ENCODE measurements around the gene GFRA1. TPM values are rescaled to one million over a fixed set of nuclear protein-coding genes. Genes with fewer than 3 reads are reported as not detected.

GFRA1 gene
- total and polyA plus RNA-seq, 2 of the 8 experiments (the other 6 are each of a cell fraction or from before 2014, with no cell fraction given): 1.1 to 2.0 TPM

GRCh38 chr10:116026725-116027124, 246.3 kb downstream of the GFRA1 start:
- no peaks in the 10 kb centered on the region for H3K79me1 ChIP-seq (ENCODE audit: low read depth, low read length)
- no peak overlapping the region for H2BK20ac ChIP-seq (ENCODE audit: low read length)
- no peak overlapping the region for H3K14ac ChIP-seq (ENCODE audit: insufficient read length)
- H3K4ac ChIP-seq (replicated peaks; ENCODE audit: insufficient read length, low read depth, low read length): no peak overlapping the region
- H2BK12ac ChIP-seq (ENCODE audit: low read depth, low read length): no peak overlapping the region
- H4K20me1 ChIP-seq (replicated peaks in 1 of 2; ENCODE audit: control insufficient read depth in 1 of 2, insufficient read depth in 2 of 2, low read length in 2 of 2): no peaks in the 10 kb centered on the region
- no peak overlapping the region for H4K8ac ChIP-seq (ENCODE audit: extremely low read depth, insufficient read depth, low read length)
- H2AFZ ChIP-seq (ENCODE audit: low read length): no peak overlapping the region
- no peak overlapping the region for H3K23ac ChIP-seq (ENCODE audit: insufficient read length)
- H3K36me3 ChIP-seq (ENCODE audit: control insufficient read depth in 2 of 4, insufficient read depth in 4 of 4, low read length in 3 of 4): no peaks in the 10 kb centered on the region
- no peak overlapping the region for H2AK5ac ChIP-seq (ENCODE audit: low read depth, low read length)
- H3K27me3 ChIP-seq (replicated peaks in 1 of 4; ENCODE audit: control insufficient read depth in 3 of 4, extremely low read depth in 1 of 4, insufficient read depth in 3 of 4, low read length in 3 of 4): no peaks in the 10 kb centered on the region
- no peaks in the 10 kb centered on the region for H3K4me1 ChIP-seq (replicated peaks in 1 of 4; ENCODE audit: control insufficient read depth in 3 of 4, insufficient read depth in 4 of 4, low read length in 3 of 4)
- H3K9ac ChIP-seq (replicated peaks in 1 of 4; ENCODE audit: extremely low read depth in 1 of 4, low read depth in 3 of 4, low read length in 3 of 4): no peak overlapping the region
- no peak overlapping the region for H3K4me3 ChIP-seq (ENCODE audit: extremely low read depth in 1 of 4, insufficient read depth in 2 of 4, low read depth in 3 of 4, low read length in 4 of 4)
- no peak for DNase-seq (ENCODE audit: low read depth in 1 of 2, low spot score in 2 of 2)
- no peak for FAIRE-seq
- no peaks in the 10 kb centered on the region for H3K23me2 ChIP-seq (ENCODE audit: low read depth, low read length)
- no peak overlapping the region for H3K18ac ChIP-seq (ENCODE audit: extremely low read depth, low read length)
- ChIA-PET POLR2A (ENCODE audit: partially characterized antibody) (no interaction called here), CTCF (ENCODE audit: partially characterized antibody) (interaction anchor here (0.7 to 1.7 kb wide), 12 partner anchors 11 to 98 kb away, joined by 3 to 5 read pairs (median 4); no protein-coding TSS in a partner anchor)
- 91% methylated on average over 6 of the region's 6 CpGs; no CpG with 5 or more reads in 1 of the 2 experiments for WGBS, 2 experiments (ENCODE audit: extremely low coverage in 1 of 2, insufficient coverage in 1 of 2, insufficient read length in 1 of 2, insufficient replicate concordance in 2 of 2, low coverage in 1 of 2, low lambda C conversion rate in 2 of 2, missing lambda C conversion rate in 1 of 2)
- no peak overlapping the region for H4K91ac ChIP-seq (replicated peaks; ENCODE audit: insufficient read length, low read length)
- H4K5ac ChIP-seq (ENCODE audit: insufficient read length, low read depth, low read length): no peak overlapping the region
- H3K79me2 ChIP-seq (ENCODE audit: control insufficient read depth in 1 of 2, insufficient read depth in 2 of 2, low read length in 2 of 2): no peaks in the 10 kb centered on the region
- H2BK120ac ChIP-seq (replicated peaks; ENCODE audit: low read depth, low read length): no peak overlapping the region
- H2BK15ac ChIP-seq (ENCODE audit: low read length): no peak overlapping the region
- TF ChIP-seq JUN (IDR thresholded peaks at IDR 0.05; ENCODE audit: low read depth, low read length) (no peak), SIX5 (IDR thresholded peaks at IDR 0.05; ENCODE audit: low read depth, low read length) (no peak), RBBP5 (IDR thresholded peaks at IDR 0.05; ENCODE audit: borderline replicate concordance, low read depth, low read length) (no peak), KDM4A (IDR thresholded peaks at IDR 0.05; ENCODE audit: low read depth, low read length, severe bottlenecking) (no peak), EZH2 (IDR thresholded peaks at IDR 0.05; ENCODE audit: low read depth, low read length, severe bottlenecking) (no peak)
- no peak overlapping the region for H3K56ac ChIP-seq (replicated peaks; ENCODE audit: insufficient read length, low read depth, low read length)
- H2BK5ac ChIP-seq (ENCODE audit: low read depth, low read length): no peak overlapping the region
- no peaks in the 10 kb centered on the region for H3K9me3 ChIP-seq (ENCODE audit: insufficient read depth in 2 of 2, low read depth in 1 of 2, low read length in 1 of 2)
- H3K4me2 ChIP-seq (ENCODE audit: insufficient read depth in 1 of 2, low read depth in 2 of 2, low read length in 2 of 2): no peak overlapping the region
- no peak overlapping the region for H3K27ac ChIP-seq (ENCODE audit: low read depth, low read length)
